Body of pancreas (tissue), 4 donors: Measurements from ENCODE around the gene TBL1X. TPM values are rescaled to one million over a fixed set of nuclear protein-coding genes. Genes with fewer than 3 reads are reported as not detected.
"Not testable (repeated sequence)": the region's sequence is repeated elsewhere in the genome, so short reads cannot be mapped to it uniquely, and the experiment has no call there.

Experiments used
- ATAC-seq: fragments of 150-250 bp; one replicate; pipeline ENCODE4 v1.9.1; 2016
- DNase-seq, 4 donors: peaks; one replicate each; pipeline ENCODE4 v3.0.0-alpha.2; 2019
- H3K27ac ChIP-seq, 4 donors: fragments of 200-600 bp; sonication (generic); 1 replicate in 3 of 4; 2 replicates in 1 of 4; pipeline versions ENCODE4 v1.5.1 to v1.6.1; 2016 to 2019; ENCODE audit warnings: mild to moderate bottlenecking in 1 of 4, mixed read lengths in 1 of 4, moderate library complexity in 1 of 4
- H3K27me3 ChIP-seq, 2 donors: fragments of 200-600 bp; sonication (generic); one replicate each; pipeline ENCODE4 v1.6.0; 2016; ENCODE audit warnings: mild to moderate bottlenecking in 1 of 2
- H3K36me3 ChIP-seq, 2 donors: fragments of 200-600 bp; sonication (generic); replicated peaks in 1 of 2; 2 replicates each; pipeline ENCODE4 v1.5.1; 2016; ENCODE audit warnings: low read depth in 2 of 2; ENCODE audit not compliant: insufficient read depth in 1 of 2
- H3K4me1 ChIP-seq: fragments of 200-600 bp; sonication (generic); one replicate; pipeline ENCODE4 v1.6.0; 2016
- H3K4me3 ChIP-seq, 2 donors: fragments of 200-600 bp; sonication (generic); 1 replicate in 1 of 2; 2 replicates in 1 of 2; pipeline ENCODE4 v1.5.1; 2016 to 2019
- H3K9me3 ChIP-seq, 3 donors: fragments of 200-600 bp; sonication (generic); 1 replicate in 2 of 3; 2 replicates in 1 of 3; pipeline ENCODE4 v1.5.1; 2016
- POLR2A ChIP-seq, 3 donors: fragments of 450-650 bp; IDR thresholded peaks; one replicate each; pipeline ENCODE4 v1.6.1; 2016; ENCODE audit warnings: antibody characterized with exemption in 3 of 3, mild to moderate bottlenecking in 2 of 3
- WGBS, 2 donors: methylation state at CpG; one replicate each; pipeline ENCODE4 v1.1.5; 2017; 5-methylcytosine and 5-hydroxymethylcytosine counted together
- intact Hi-C: fragments of 100-400 bp; cut with DNase I; formaldehyde crosslinking; loops from one replicate; pipeline ENCODE4 v1.15.1; 2023
- total RNA-seq, 2 donors: library from RNA; depleted of rRNA; stranded (reverse); fragments of >200 nt; gene quantifications; one replicate each; pipeline ENCODE4 v1.1.0, GENCODE V29; 2016
- TF ChIP-seq, protein P1 (sequence below), 7 experiments: fragments of 450-650 bp in 4 of 7; fragments of 200-600 bp in 3 of 7; sonication (generic) in 3 of 7; IDR thresholded peaks; one replicate each; pipeline ENCODE4 v1.5.1; 2016 to 2019; ENCODE audit warnings: antibody characterized with exemption in 7 of 7

TBL1X gene
- total RNA-seq, 2 donors from 2014 or later = 7.9 to 16.3 TPM

DNA sequence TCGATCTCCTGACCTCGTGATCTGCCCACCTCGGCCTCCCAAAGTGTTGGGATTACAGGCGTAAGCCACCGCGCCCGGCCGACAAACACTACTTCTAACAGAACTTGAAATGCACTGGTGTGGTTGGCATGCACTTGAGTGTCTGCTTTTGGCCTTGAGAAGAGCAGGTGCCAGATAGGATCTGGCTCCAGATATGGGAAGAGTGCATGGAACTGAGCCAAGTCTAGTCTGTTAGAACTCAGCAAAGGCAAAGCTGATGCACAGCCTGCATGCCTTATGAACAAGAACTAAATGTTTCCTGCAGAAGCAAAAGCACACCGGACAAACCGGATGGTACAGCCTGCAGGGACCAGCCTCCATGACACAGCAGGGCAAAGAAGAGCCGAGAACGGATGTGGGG is 35.1 kb upstream of the TBL1X start:
- H3K4me1 ChIP-seq = no peaks in the 10 kb centered on the region
- no peaks in the 10 kb centered on the region for H3K27me3 ChIP-seq
- 85 to 96% methylated on average over 10 to 11 of the region's 12 CpGs for WGBS, 2 donors
- no peak for TF ChIP-seq POLR2A (IDR thresholded peaks at IDR 0.05)
- TF ChIP-seq, protein P1, sequence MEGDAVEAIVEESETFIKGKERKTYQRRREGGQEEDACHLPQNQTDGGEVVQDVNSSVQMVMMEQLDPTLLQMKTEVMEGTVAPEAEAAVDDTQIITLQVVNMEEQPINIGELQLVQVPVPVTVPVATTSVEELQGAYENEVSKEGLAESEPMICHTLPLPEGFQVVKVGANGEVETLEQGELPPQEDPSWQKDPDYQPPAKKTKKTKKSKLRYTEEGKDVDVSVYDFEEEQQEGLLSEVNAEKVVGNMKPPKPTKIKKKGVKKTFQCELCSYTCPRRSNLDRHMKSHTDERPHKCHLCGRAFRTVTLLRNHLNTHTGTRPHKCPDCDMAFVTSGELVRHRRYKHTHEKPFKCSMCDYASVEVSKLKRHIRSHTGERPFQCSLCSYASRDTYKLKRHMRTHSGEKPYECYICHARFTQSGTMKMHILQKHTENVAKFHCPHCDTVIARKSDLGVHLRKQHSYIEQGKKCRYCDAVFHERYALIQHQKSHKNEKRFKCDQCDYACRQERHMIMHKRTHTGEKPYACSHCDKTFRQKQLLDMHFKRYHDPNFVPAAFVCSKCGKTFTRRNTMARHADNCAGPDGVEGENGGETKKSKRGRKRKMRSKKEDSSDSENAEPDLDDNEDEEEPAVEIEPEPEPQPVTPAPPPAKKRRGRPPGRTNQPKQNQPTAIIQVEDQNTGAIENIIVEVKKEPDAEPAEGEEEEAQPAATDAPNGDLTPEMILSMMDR (IDR thresholded peaks at IDR 0.05) = no peak
- no peak overlapping the region for H3K4me3 ChIP-seq
- H3K36me3 ChIP-seq = no peaks in the 10 kb centered on the region
- intact Hi-C loops = no loop called here
- ATAC-seq = no peak
- no peaks in the 10 kb centered on the region for H3K9me3 ChIP-seq
- no peak overlapping the region for H3K27ac ChIP-seq
- DNase-seq = no peak

DNA sequence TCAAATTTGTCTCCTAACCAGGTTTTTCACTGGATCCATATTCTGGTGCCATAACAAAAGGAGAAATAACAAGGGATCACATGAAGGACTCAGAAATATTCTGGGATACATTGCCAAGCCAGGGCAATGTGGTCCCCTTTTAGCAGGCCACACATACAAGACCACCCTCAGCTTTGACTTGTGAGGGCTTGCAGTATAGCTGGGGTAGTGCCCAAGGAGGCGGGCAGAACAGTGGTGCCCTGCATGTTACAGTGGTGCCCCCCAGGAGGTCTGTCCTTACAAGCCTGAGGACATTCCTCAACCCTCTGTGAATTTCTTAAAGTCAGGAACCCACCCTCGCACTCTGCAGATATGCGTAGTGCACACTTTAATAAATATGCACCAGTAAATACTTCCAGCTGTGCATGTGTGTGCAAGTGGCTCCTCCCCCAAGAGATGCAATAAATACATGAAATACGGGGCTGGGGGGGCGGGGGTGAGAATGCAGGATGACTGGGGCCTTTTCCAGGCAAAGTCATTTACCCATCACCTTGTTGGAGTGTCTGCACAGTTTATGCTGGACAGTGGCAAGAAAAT is 34.4 kb upstream of the TBL1X start:
- TF ChIP-seq POLR2A (IDR thresholded peaks at IDR 0.05) = no peak
- TF ChIP-seq, protein P1 (IDR thresholded peaks at IDR 0.05) = no peak
- ATAC-seq (no peak), DNase-seq (no peak)
- intact Hi-C loops = no loop called here
- H3K36me3 ChIP-seq = no peaks in the 10 kb centered on the region
- H3K9me3 ChIP-seq = no peaks in the 10 kb centered on the region
- no peak overlapping the region for H3K27ac ChIP-seq
- no peak overlapping the region for H3K4me3 ChIP-seq
- H3K27me3 ChIP-seq = no peaks in the 10 kb centered on the region
- H3K4me1 ChIP-seq = no peaks in the 10 kb centered on the region
- 81 to 89% methylated on average over 4 to 5 of the region's 5 CpGs for WGBS, 2 donors

DNA sequence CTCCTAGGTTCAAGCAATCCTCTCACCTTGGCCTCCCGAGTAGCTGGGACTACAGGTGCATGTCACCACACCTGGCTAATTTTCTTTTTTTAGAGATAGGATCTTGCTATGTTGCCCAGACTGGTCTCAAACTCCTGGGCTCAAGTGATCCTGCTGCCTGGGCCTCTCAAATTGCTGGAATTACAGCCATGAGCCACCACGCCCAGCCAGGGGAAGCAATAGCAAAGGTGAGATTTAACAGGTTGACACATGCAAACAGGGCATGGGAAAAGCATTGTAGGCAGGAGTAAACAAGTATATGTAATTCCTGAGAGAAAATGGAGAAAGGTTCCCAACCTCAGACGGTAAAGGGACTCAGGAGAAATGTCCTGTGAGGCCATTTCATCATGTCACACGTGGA is 33.6 kb upstream of the TBL1X start:
- Histone ChIP-seq H3K4me1 (no peaks in the 10 kb centered on the region), H3K9me3 (no peaks in the 10 kb centered on the region), H3K27me3 (no peaks in the 10 kb centered on the region), H3K4me3 (no peak overlapping the region), H3K27ac (no peak overlapping the region), H3K36me3 (no peaks in the 10 kb centered on the region)
- intact Hi-C loops = no loop called here
- no peak for DNase-seq
- ATAC-seq = no peak
- TF ChIP-seq POLR2A (IDR thresholded peaks at IDR 0.05) = no peak
- TF ChIP-seq, protein P1 (IDR thresholded peaks at IDR 0.05) = no peak
- WGBS, 2 donors = 86 to 92% methylated on average over 2 of the region's 4 CpGs

DNA sequence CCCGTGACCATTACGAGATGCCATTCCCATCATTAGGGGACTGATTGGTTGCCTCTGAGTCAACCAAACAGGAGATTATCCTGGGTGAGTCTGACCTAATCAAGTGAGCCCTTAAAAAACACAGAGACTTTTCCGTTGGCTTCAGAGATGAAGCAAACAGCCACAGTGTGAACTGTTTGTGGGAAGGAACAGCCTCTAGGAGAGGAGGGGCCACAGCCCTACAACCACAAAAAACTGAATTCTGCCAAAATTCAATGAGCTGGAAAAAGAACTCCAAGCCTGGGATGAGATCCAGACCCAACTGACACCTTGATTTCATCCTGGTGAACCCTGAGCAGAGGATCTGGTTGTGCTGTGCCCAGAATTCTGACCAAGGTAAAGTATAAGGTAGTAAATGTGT is 31.3 kb upstream of the TBL1X start:
- H3K4me3 ChIP-seq = no peak overlapping the region
- intact Hi-C loops = no loop called here
- TF ChIP-seq, protein P1 (IDR thresholded peaks at IDR 0.05) = no peak
- TF ChIP-seq POLR2A (IDR thresholded peaks at IDR 0.05) = no peak
- DNase-seq (no peak), ATAC-seq (no peak)
- H3K27ac ChIP-seq = no peak overlapping the region
- no peaks in the 10 kb centered on the region for H3K4me1 ChIP-seq
- no peaks in the 10 kb centered on the region for H3K36me3 ChIP-seq
- H3K9me3 ChIP-seq = no peaks in the 10 kb centered on the region
- no peaks in the 10 kb centered on the region for H3K27me3 ChIP-seq
- 88 to 89% methylated on average over 2 to 3 of the region's 3 CpGs for WGBS, 2 donors

DNA sequence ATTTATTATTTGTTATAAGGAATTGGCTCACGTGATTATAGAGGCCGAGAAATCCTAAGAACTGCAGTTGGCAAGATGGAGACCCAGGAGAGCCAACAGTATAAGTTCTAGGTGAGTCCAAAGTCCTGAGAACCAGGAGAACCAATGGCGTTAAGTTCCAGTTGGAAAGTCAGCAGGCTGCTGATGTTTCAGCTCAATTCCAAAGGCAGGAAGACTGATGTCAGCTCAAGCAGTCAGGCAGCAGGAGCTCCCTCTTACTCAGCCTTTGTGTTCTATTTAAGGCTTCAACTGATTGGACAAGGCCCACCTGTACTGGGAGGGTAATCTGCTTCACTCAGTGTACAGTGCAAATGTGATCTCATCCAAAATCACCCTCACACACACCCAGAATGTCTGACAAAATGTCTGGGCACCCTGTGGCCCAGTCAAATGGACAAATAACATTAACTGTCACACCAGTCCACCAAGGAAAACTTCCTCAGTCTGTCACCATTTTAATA is 30.8 kb upstream of the TBL1X start:
- no peak for ATAC-seq
- intact Hi-C loops = no loop called here
- H3K36me3 ChIP-seq = no peaks in the 10 kb centered on the region
- no peak for DNase-seq
- H3K9me3 ChIP-seq = no peaks in the 10 kb centered on the region
- H3K27me3 ChIP-seq = no peaks in the 10 kb centered on the region
- TF ChIP-seq POLR2A (IDR thresholded peaks at IDR 0.05) = no peak
- TF ChIP-seq, protein P1 (IDR thresholded peaks at IDR 0.05) = no peak
- 72 to 75% methylated on average over 3 of the region's 3 CpGs for WGBS, 2 donors
- H3K4me1 ChIP-seq = no peaks in the 10 kb centered on the region
- no peak overlapping the region for H3K4me3 ChIP-seq
- H3K27ac ChIP-seq = no peak overlapping the region

DNA sequence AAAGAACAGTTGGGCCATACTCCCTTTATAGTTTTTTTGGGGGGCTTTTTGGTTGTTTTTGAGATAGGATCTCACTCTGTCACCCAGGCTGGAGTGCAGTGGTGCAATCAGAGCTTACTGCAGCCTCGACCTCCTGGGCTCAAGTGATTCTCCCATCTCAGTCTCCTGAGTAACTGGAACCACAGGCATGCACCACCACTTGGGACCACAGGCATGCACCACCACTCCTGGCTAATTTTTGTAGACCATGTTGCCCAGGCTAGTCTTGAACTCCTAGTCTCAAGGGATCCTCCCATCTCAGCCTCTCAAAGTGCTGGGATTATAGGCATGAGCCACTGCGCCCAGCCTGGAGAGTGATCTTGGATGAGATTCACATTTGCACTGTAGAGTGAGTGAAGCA is 29.8 kb upstream of the TBL1X start:
- H3K4me3 ChIP-seq, H3K36me3 ChIP-seq, H3K4me1 ChIP-seq, DNase-seq, H3K27ac ChIP-seq, ATAC-seq, H3K9me3 ChIP-seq, H3K27me3 ChIP-seq, intact Hi-C loops: not testable (repeated sequence)
- WGBS, 2 donors = 100% methylated on average over 1 to 2 of the region's 2 CpGs
